Measurements from ENCODE around the gene FGD1. TPM values are rescaled to one million over a fixed set of nuclear protein-coding genes. Genes with fewer than 3 reads are reported as not detected.

FGD1 gene
- total RNA-seq, 1 donor from 2014 or later, result 8.6 TPM

DNA sequence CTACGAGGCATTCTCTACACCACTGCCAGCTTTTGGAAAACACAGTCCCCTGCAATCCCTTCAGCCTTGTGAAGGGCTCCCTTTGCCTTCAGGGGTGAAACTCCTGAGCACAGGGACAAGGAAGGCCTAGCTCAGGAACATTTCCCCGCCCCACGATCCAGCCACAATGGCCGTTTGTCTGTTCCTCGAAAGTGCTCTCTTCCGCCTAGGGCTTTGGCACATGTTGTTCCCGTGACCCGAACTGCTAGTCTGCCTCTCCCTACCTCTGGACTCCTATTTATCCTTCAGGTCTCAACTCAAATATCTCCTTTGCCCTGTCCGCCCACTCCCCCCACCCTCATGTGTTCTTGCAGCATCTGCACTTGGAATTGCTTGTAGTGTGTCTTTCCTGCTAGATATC lies 12.1 kb downstream of the FGD1 start:
- intact Hi-C loops (cut with micrococcal nuclease), result no loop called here
- Histone ChIP-seq H3K4me3 (peak overlapping the region; percentile 17), H3K27ac (replicated peaks) (peak overlapping the region; percentile 74), H3K9me3 (replicated peaks) (no peaks in the 10 kb centered on the region), H3K4me1 (peaks cover 34% of the 10 kb centered on the region), H3K27me3 (ENCODE audit: low read depth) (no peaks in the 10 kb centered on the region), H3K36me3 (no peaks in the 10 kb centered on the region)
- TF ChIP-seq, protein P1, sequence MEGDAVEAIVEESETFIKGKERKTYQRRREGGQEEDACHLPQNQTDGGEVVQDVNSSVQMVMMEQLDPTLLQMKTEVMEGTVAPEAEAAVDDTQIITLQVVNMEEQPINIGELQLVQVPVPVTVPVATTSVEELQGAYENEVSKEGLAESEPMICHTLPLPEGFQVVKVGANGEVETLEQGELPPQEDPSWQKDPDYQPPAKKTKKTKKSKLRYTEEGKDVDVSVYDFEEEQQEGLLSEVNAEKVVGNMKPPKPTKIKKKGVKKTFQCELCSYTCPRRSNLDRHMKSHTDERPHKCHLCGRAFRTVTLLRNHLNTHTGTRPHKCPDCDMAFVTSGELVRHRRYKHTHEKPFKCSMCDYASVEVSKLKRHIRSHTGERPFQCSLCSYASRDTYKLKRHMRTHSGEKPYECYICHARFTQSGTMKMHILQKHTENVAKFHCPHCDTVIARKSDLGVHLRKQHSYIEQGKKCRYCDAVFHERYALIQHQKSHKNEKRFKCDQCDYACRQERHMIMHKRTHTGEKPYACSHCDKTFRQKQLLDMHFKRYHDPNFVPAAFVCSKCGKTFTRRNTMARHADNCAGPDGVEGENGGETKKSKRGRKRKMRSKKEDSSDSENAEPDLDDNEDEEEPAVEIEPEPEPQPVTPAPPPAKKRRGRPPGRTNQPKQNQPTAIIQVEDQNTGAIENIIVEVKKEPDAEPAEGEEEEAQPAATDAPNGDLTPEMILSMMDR (IDR thresholded peaks at IDR 0.05; ENCODE audit: borderline replicate concordance), result no peak
- DNase-seq, result no peak

DNA sequence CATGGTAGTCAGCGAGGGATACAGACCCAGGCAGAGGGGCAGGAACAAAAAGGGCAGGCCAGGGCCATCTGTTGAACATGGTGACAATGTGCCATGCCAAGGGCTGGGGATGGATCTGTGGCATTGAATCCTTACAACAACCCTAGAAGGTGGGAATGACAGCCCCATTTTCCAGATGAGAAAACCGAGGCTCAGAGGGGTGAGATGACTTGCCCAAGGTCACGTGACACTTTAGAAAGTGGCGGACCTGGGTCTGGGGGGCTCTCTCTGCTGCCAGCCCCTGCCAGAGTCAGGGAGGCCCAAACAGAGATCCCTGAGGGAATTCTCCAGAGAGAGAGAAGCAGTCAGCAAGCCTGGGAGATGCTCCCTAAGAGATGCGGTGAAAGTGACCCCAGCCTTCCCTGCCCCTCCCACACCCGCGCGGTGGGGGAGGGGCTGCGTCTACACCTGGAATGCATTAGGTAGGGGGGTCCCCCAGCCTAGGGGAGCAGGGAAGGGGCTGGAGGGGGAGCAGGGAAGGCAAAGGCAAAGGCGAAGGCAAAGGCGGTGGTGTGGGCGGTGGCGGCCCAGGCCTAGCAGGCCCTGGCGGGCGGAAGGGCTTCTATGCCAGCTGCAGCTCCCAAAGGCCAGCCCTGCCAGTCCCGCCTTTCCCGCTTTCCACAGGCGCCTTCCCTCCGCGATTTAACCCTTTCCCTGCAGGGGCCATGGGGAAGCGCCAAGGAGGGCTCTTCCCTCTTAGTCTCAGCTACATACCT lies 13.0 kb downstream of the FGD1 start:
- peak overlapping the region; percentile 74 for H3K27ac ChIP-seq (replicated peaks)
- H3K36me3 ChIP-seq, result no peaks in the 10 kb centered on the region
- no peak for DNase-seq
- H3K9me3 ChIP-seq (replicated peaks), result no peaks in the 10 kb centered on the region
- TF ChIP-seq, protein P1 (IDR thresholded peaks at IDR 0.05; ENCODE audit: borderline replicate concordance), result no peak
- intact Hi-C loops (cut with micrococcal nuclease), result no loop called here
- H3K27me3 ChIP-seq (ENCODE audit: low read depth), result no peaks in the 10 kb centered on the region
- peak overlapping the region; percentile 17 for H3K4me3 ChIP-seq
- peaks cover 34% of the 10 kb centered on the region for H3K4me1 ChIP-seq

DNA sequence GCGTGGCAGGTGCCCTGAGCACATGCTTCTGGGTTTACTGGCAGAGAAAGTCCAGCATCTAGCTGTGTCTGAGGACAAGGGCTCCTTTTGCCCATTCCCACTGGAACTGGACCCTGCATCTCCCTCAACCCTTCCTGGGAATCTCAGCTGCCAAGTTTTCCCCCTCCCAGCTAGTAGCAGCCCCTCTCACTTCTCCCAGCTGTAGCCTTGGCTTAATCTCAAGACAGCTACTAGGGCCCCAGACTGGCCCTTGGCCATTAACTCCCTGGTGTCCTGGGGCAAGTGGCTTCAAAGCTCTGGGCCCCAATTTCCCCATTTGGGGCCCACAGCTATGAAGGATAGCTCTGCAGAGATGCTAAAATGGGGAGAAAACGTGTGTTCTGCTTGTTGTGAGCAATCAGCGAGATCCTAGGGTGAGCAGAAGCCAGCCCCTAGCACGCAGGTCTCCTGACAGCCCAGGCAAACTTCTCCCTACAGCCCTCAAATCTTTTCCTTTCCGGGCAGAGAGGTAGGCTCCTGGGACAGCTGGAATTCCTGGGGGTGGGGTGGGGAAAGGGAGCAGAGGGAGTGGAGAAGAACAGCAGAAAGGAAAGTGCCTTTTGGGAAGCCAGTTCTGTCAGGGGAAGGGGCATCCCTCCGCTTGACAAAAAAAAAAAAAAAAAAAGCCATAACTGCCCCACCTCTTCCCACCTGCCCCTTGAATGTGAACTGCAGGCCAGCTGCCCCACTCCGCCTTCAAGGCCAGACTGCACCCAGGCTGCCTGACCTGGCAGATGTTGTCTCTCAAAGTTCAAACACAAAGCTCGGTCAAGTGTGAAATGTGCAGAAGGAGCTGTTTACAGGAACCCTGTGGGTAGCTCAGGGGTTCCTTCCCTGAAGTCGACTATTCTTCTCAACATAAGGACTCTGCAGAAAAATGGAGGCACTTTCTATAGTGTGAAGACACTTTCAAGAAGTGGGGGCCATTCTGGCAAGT lies 16.6 kb downstream of the FGD1 start:
- TF ChIP-seq, protein P1 (IDR thresholded peaks at IDR 0.05; ENCODE audit: borderline replicate concordance), result no peak
- DNase-seq, result no peak
- Histone ChIP-seq H3K4me1 (peaks cover 29% of the 10 kb centered on the region), H3K27ac (replicated peaks) (no peak overlapping the region), H3K36me3 (no peaks in the 10 kb centered on the region), H3K4me3 (no peak overlapping the region), H3K27me3 (ENCODE audit: low read depth) (no peaks in the 10 kb centered on the region), H3K9me3 (replicated peaks) (no peaks in the 10 kb centered on the region)
- intact Hi-C loops (cut with micrococcal nuclease), result no loop called here

DNA sequence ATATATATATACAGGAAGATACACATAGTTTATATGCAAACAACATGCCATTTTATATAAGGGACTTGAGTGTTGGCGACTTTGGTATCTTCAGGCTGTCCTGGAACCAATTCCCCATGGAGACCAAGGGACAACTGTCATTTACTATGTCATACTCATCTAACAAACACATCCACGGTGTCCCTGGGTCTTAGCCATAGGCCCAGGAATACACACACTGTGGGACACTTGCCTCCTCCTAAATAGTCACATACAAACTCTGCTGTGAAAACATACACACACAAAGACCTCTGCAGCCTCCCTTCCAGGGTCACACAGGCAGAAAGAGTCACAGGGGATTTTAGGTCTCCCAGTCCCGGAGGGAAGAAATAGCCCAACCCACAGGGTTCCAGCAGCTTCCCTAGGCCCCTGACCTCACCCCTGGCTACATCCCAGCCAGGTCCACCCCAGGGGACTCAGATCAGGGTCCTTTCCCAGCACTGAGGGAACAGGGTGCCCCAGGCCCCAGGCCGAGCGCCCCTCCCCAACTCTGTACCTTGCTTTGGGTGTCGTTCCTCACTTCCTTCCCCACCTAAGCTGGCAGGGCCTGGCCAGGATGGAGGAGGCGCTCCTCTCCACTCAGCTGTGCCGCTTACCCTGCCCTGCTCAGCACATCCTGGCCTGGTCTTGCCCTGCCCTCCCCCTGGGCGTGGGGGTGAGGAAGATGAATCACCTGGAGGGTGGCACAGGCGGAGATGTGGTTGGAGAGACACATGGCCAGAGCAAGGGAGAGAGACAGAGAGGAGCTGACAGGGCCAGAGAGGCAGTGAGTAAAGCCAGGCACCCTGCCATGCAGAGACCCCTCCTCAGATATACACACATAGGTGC lies 21.8 kb downstream of the FGD1 start:
- TF ChIP-seq, protein P1 (IDR thresholded peaks at IDR 0.05; ENCODE audit: borderline replicate concordance), result no peak
- DNase-seq, result no peak

More for the DNA sequence above, 21.8 kb downstream of the FGD1 start:
- H3K36me3 ChIP-seq, result no peaks in the 10 kb centered on the region
- H3K27ac ChIP-seq (replicated peaks), result peak overlapping the region; percentile 23
- peaks cover 8% of the 10 kb centered on the region for H3K4me1 ChIP-seq
- no peaks in the 10 kb centered on the region for H3K9me3 ChIP-seq (replicated peaks)
- no peak overlapping the region for H3K4me3 ChIP-seq
- intact Hi-C loops (cut with micrococcal nuclease), result no loop called here
- H3K27me3 ChIP-seq (ENCODE audit: low read depth), result no peaks in the 10 kb centered on the region

All from left ventricle myocardium inferior (tissue), 1 donor.